Fibroblast of skin of abdomen (primary cell): ENCODE results near the gene MGA. TPM values are rescaled to one million over a fixed set of nuclear protein-coding genes. Genes with fewer than 3 reads are reported as not detected.
A peak's percentile ranks its signal among the peaks of the same experiment; 100 is the strongest.

Experiments used
- DNase-seq: peaks from one replicate; pipeline ENCODE4 v3.0.0-alpha.2; 2013
- polyA plus RNA-seq, 2 experiments: library from polyadenylated mRNA; unstranded; fragments of 120-200 nt; gene quantifications; one replicate each; pipeline ENCODE4 v1.2.1, GENCODE V29; 2013; ENCODE audit not compliant: insufficient read length in 2 of 2

Gene MGA
- 11.0 TPM for polyA plus RNA-seq (2013, experiment 1 of 2; ENCODE audit: insufficient read length)
- polyA plus RNA-seq (2013, experiment 2 of 2; ENCODE audit: insufficient read length): 8.9 TPM

- peak; percentile 96 for DNase-seq
Measured at GRCh38 chr15:41660235-41661077, at the start of gene MGA. Gene MGA (plus strand): TSS chr15:41660405.

DNA sequence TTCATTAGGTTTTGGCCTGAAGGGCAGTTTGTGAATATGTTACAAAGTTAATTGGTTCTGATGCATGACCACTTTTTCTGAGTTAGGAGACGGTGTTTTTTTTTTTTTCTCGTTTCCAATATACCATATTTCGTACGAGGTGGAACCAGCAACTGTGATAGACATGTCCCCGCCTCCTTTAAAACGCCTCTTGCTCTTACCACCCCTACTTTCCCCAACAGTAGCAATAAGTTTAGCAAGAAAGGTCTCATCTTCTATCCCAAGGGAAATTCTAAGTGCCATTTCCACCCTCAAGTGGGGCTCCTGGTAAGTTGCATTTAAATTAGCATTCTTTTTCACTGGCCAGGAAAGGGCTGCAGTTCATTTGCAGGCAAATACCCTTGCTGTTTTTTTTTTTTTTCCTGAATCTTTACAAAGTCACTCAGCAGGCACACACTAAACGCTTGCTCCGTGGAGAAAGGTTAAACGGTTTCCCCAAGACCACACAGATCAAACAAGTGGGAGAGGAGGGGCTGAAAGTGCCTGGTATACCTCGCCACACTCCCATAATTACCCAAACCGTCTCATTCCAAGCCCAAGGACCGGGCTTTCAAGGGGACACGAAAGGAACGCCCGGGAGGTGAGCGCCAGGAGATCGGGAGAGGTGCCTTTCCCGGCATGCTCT is 39.5 kb upstream of the MGA start:
- DNase-seq: no peak

- DNase-seq: peak; percentile 86
Measured at GRCh38 chr15:41621200-41622193, 38.7 kb upstream of the MGA start.

DNA sequence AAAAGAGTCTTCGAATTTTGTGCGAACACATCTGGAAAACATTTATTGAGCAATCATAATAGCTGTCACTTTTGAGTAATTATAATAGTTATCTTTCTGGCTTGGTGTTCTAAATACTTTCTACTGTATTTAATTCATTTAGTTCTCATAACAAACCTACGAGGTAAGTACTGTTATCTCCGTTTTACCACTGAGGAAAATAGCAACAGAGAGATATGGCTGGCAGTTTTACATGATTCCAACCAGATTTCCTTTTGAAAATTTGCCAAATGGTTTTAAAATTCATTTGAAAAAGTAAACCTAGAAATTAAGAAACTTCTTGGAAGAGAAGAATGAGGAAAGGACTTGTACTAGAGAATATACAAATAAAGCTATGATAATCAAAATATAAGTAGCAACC is 37.3 kb upstream of the MGA start:
- DNase-seq: no peak

- no peak for DNase-seq
Measured at GRCh38 chr15:41627203-41627602, 33.0 kb upstream of the MGA start.

DNA sequence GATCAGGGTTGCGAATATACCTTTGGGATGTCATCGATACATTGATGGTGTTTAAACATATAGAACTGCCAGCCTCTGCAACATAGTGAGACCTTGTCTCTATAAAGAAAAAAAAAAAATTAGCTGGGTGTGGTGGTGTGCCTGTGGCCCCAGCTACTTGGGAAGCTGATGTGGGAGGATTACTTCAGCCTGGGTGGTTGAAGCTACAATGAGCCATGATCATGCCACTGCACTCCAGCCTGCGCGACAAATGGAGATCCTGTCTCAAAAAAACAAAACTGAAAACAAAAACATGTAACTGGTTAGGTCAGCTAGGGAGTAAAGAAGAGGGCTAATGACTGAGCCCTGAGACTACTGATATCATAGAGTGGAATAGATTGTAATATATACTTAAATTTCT is 30.7 kb upstream of the MGA start:
- DNase-seq: no peak

GRCh38 chr15:41629883-41630282 is 30.3 kb upstream of the MGA start:
- DNase-seq: no peak

DNA sequence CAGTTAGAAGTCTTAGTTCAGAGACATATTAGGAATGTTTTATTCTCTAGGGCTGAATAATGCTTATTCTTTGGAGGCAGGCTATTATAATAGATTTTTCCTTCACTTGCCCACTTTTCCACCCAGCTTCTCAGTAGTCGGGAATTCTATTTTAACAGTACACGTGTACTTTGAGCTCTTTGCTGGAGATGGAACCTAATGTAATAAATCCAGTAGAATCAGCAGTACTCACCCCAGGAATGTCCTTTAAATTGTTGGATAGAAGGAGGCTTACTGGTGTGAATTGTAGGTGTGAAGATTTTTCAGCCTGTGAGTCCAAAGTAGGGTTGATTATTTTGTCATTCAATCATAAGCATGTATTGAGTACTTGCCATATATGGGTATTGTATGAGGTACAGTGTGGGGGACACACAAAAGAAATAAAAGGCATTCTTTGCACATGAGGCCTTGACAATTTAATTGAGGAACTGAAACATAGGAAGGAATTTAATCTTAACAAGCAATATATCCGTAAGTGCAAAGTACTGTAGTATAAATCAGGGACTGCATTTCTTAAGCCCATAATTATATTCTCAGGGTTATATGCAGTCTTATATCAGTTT is 29.5 kb upstream of the MGA start:
- DNase-seq: no peak

GRCh38 chr15:41631880-41632470 is 28.2 kb upstream of the MGA start:
- no peak for DNase-seq

- DNase-seq: no peak
Measured at GRCh38 chr15:41633609-41634008, 26.6 kb upstream of the MGA start.

GRCh38 chr15:41634072-41634626 is 26.1 kb upstream of the MGA start:
- no peak for DNase-seq

- no peak for DNase-seq
Measured at GRCh38 chr15:41637086-41637485, 23.1 kb upstream of the MGA start.

GRCh38 chr15:41640985-41641384 is 19.2 kb upstream of the MGA start:
- DNase-seq: no peak

GRCh38 chr15:41647262-41647661 is 12.9 kb upstream of the MGA start:
- DNase-seq: no peak

- no peak for DNase-seq
Measured at GRCh38 chr15:41648097-41648496, 12.1 kb upstream of the MGA start.

DNA sequence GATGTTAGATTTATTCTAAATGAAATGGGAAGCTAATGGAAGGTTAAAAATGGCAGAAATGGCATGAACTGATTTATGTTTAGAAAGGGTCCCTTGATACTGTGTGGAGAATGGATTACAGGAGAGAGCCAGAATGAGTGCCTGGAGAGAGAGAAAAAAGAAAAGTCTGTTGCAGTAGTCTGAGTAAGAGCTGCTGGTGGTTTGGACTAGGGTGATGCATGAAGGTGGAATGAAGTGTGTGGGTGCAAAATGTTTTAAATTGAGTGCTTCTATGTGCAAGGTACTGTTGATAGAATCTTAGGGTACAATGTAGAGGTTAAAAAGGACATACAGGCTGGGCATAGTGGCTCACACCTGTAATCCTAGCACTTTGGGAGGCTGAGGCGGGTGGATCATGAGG is 11.4 kb upstream of the MGA start:
- DNase-seq: peak; percentile 69

GRCh38 chr15:41650806-41651205 is 9.4 kb upstream of the MGA start:
- DNase-seq: no peak

GRCh38 chr15:41651373-41651772 is 8.8 kb upstream of the MGA start:
- no peak for DNase-seq

DNA sequence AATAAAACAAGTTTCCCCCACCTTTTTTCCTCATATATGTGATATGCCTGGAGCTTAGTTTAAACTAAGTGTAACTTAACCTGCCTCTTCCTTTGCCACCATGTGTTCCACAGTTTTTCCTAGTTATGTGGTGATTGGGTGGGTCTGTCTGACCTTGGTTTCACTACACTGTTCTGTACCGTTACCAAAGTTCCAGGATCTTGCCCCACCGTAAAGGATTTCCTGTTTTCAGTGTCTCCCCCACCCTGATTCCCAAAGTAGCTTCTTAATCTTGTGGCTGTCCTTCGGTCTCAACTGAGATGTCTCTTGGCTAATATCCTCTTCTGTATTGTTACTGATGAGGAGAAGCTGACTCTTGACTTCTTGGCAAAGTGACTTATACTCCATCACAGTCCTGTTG is 6.4 kb upstream of the MGA start:
- DNase-seq: no peak

GRCh38 chr15:41655716-41656115 is 4.5 kb upstream of the MGA start:
- DNase-seq: peak; percentile 61

- DNase-seq: no peak
Measured at GRCh38 chr15:41656188-41656587, 4.0 kb upstream of the MGA start.

- DNase-seq: no peak
Measured at GRCh38 chr15:41658689-41659088, 1.5 kb upstream of the MGA start.
